Measurements from ENCODE around the gene TMEM135.
"Not testable (repeated sequence)": the region's sequence is repeated elsewhere in the genome, so short reads cannot be mapped to it uniquely, and the experiment has no call there.

The TMEM135 gene

GRCh38 chr11:87037450-87038234 lies at the start of gene TMEM135:
TSS of gene TMEM135 (plus strand) at chr11:87037934. CDS start at chr11:87038046, 112 bp downstream.
- peak; percentile 94 for DNase-seq (ENCODE audit: low read depth)

- DNase-seq (ENCODE audit: low read depth) = no peak
Observed at GRCh38 chr11:86988351-86988881, 49.3 kb upstream of the TMEM135 start.

GRCh38 chr11:86990031-86990430 lies 47.7 kb upstream of the TMEM135 start:
- no peak for DNase-seq (ENCODE audit: low read depth)

GRCh38 chr11:86990515-86990914 lies 47.2 kb upstream of the TMEM135 start:
- DNase-seq (ENCODE audit: low read depth) = peak; percentile 51

GRCh38 chr11:86991341-86991740 lies 46.4 kb upstream of the TMEM135 start:
- DNase-seq (ENCODE audit: low read depth) = no peak

DNA sequence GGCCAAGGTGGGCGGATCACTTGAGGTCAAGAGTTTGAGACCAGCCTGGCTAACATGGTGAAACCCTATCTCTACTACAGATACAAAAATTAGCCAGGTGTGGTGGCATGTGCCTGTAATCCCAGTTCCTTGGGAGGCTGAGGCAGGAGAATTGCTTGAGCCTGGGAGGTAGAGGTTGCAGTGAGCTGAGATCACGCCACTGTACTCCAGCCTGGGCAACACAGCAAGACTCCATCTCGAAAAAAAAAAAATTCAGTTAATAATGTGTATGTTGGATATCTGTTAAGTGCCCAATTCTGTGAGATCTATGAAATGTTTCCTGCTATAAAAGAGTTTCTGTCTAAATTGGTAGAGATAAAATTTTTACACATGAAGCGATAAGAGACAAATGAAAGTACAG lies 45.4 kb upstream of the TMEM135 start:
- not testable (repeated sequence) for DNase-seq (ENCODE audit: low read depth)

GRCh38 chr11:86993031-86993430 lies 44.7 kb upstream of the TMEM135 start:
- DNase-seq (ENCODE audit: low read depth) = no peak

- DNase-seq (ENCODE audit: low read depth) = no peak
Observed at GRCh38 chr11:86996953-86997570, 40.7 kb upstream of the TMEM135 start.

GRCh38 chr11:86999388-86999787 lies 38.3 kb upstream of the TMEM135 start:
- no peak for DNase-seq (ENCODE audit: low read depth)

DNA sequence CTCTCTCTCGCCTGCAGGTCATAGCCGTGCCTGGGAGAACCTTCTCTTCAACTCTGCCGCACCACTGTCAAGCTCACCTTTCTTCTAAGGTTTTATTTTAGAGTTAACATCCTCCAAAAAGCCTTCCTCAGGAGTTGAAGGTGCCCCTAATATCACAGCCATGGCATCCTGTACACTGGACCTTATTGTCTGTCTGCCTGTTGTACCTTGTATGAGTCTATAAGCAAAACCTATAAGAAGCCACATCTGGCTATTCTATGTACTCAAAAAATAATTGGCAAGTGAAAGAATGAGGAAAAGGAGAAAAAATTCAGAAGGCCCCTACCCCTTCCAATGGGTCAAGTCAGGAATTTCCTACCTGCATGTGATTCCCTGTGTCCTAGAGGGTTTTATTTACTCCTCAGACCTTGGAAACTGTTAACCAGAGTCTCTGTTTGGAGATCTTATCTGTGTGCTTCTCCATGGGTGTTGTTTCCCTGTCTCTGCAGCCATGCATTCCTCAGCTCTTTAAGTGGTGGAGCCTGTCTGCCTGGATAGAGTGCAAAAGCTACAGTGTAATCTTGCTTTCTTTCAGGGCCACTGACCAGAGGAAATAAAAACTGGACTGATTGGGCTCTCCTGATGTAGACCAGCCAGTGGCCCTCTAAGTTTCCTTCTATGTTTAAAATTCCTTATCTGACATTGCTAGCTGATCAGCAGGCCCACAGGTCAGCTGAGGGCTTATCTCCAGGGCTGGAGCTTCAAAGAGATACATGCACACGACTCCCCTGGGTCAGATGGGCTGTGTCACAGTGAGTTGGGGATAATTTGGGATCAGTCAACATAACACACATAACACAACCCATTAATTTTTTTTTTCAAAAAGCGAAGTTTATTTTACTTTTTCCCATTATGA lies 37.6 kb upstream of the TMEM135 start:
- DNase-seq (ENCODE audit: low read depth) = no peak

GRCh38 chr11:87002918-87003317 lies 34.8 kb upstream of the TMEM135 start:
- DNase-seq (ENCODE audit: low read depth) = no peak

GRCh38 chr11:87004281-87004680 lies 33.5 kb upstream of the TMEM135 start:
- DNase-seq (ENCODE audit: low read depth) = not testable (repeated sequence)

- DNase-seq (ENCODE audit: low read depth) = no peak
Observed at GRCh38 chr11:87005569-87005921, 32.2 kb upstream of the TMEM135 start.

DNA sequence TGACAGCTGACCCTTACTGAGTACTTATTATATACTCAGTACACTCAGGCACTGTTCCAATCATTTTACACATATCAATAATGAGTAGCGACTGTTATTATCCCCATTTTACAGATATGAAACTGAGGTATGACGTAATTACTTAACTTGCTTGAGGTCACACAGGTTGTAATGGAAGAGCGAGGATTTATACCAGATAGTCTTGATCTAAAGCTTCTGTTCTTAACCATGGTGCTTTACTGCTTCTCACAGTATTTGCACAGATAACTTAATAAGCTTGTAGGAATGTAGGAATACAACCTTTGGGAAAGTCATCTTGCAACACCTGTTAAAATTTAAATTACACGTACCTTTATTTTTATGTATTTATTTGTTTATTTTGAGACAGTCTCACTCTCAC lies 31.7 kb upstream of the TMEM135 start:
- no peak for DNase-seq (ENCODE audit: low read depth)

DNA sequence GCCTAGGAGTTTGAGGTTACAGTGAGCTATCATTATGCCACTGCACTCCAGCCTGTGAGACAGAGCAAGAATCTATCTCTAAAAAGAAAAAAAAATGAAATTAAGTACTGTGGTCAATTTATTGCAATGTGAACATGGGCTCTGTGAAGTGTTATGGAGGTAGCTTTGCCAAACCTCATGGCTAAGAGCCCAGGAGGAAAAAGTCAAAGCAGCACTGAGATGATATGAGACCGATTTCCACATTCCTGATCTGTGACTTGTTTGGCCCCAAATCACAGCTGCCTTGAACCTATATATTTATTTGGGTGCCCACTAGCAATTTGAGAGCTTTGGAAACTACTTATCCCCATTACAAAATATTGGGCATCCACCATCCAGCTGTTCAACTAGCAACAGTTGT lies 29.8 kb upstream of the TMEM135 start:
- DNase-seq (ENCODE audit: low read depth) = peak; percentile 69

DNA sequence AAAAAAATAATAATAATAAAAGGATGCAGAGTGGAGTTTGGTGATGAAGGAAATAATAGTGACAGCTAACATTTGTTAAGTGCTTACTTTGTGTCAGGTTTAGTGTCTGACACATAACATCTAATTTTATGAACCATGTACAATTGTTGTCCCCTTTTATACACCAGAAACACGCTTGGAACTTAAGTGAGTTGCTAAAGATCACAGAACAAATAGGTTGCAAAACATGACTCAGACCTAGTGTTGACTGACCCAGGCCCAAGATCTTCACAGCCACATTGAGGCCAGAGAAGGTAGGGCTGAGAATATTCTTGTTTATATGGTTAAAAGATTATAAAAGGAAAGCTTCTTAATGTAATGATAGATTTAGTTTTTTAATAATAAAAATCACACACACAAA lies 25.6 kb upstream of the TMEM135 start:
- DNase-seq (ENCODE audit: low read depth) = no peak

GRCh38 chr11:87012673-87013072 lies 25.1 kb upstream of the TMEM135 start:
- no peak for DNase-seq (ENCODE audit: low read depth)

DNA sequence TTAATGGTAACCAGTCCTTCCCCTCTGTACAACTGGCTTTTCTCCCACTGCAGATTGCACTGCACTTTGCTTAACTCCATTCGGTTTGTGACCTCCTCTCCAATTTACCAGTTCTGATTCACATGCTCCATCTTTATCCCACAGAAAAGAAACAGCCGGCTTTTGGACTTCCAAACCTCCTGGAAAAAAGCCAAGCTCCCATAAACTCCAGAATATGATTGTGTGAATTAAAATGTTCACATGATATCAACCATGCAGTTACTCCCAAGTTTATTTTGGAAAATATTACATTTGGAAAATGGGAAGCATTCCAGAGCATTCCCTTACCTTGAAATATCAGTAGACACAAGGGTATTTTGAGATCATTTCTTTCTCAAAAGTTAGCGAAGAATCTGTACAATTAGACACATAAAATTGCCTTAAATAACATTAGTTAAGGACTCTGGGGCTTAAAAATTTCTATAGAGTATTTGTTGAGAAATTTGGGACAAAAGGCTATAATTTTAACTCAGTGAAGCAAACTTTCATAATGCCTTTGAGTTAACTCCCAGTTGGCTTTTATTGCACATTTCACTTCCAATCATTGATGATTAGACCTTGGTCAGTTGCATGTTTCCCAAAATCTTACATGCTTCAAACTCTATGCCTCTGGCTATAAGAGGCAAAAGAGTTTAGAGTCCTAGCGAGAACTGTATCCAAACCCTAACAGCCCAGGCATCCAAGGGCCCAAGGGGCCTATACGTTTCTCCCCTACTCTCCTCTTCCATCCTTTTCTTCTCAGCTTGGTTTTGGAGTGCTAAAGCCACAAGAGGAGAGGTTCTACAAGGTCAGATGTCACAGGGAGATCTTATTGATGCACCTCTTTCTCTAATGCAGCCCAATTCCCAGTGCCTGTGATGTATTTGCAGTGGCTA lies 23.6 kb upstream of the TMEM135 start:
- no peak for DNase-seq (ENCODE audit: low read depth)

GRCh38 chr11:87015645-87016044 lies 22.1 kb upstream of the TMEM135 start:
- DNase-seq (ENCODE audit: low read depth) = no peak

DNA sequence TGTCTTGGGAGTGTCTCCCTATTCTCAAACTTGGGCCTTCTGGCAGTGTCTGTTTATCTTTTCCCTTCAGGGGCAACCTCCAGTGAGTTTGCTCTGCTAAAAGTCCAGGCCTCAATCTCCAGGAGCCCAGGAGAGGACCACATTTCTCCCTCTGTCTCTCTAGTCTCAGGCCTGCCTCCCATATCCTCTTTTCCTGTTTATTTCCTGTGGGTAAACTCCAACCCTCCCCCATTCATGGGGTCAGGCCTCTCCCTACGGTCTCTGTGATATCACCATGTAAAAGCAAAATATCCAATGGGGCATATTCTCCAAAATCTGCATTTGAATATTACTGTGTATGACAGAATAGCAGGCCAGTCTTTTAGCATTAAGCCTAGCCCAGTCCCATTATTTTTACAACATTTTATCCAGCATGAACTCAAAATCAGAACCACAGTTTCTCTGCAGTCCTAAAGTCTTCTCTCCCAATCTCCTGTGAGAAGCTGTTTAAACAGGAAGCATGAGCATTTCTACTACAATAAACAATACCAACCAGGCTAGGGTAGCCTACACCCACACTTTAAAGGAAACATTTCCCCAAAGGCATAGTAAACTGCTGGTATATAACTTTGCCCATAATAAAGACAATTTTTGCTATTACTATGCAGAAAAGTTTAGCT lies 18.0 kb upstream of the TMEM135 start:
- no peak for DNase-seq (ENCODE audit: low read depth)

- DNase-seq (ENCODE audit: low read depth) = no peak
Observed at GRCh38 chr11:87020336-87020735, 17.4 kb upstream of the TMEM135 start.

Data from fibroblast of gingiva (primary cell).